PC-9 (cell line): Measurements from ENCODE around the gene SPINT1. TPM values are rescaled to one million over a fixed set of nuclear protein-coding genes. Genes with fewer than 3 reads are reported as not detected.

ENCODE experiments used
- BruUV-seq: library from RNA; stranded (reverse); fragments of 400-500 nt; replicated peaks from 2 replicates; lab custom pipeline; 2021; lab: Mats Ljungman, UMichigan
- CTCF ChIA-PET: fragments of 300-600 bp; sonication (Branson Sonifier 250); formaldehyde crosslinking; loops from one replicate; lab custom pipeline; 2022; ENCODE audit warnings: antibody characterized with exemption; lab: Charles Lee
- POLR2A ChIA-PET: fragments of 300-600 bp; sonication (Branson Sonifier 250); formaldehyde crosslinking; loops from one replicate; lab custom pipeline; 2022; ENCODE audit warnings: antibody characterized with exemption; ENCODE audit not compliant: unreplicated experiment; lab: Charles Lee
- DNase-seq, 2 experiments: peaks; one replicate each; pipeline versions ENCODE4 v3.0.0 to v3.0.0-alpha.2; 2015 to 2022; ENCODE audit warnings: mixed read lengths in 1 of 2
- H2AFZ ChIP-seq: fragments of 200-600 bp; sonication (generic); 2 replicates; pipeline ENCODE4 v1.8.1; 2017; ENCODE audit warnings: antibody characterized with exemption
- H3F3A ChIP-seq: fragments of 200-600 bp; sonication (generic); 2 replicates; pipeline ENCODE4 v1.8.1; 2017; ENCODE audit warnings: antibody characterized with exemption, mild to moderate bottlenecking, low read depth; ENCODE audit not compliant: insufficient read depth
- H3K27ac ChIP-seq: fragments of 200-600 bp; sonication (generic); 2 replicates; pipeline ENCODE4 v1.6.1; 2016; ENCODE audit warnings: mixed run types
- H3K27me3 ChIP-seq: fragments of 200-600 bp; sonication (generic); 2 replicates; pipeline ENCODE4 v1.6.1; 2016; ENCODE audit warnings: low read depth, mixed run types; ENCODE audit not compliant: insufficient read depth
- H3K36me3 ChIP-seq: fragments of 200-600 bp; sonication (generic); 2 replicates; pipeline ENCODE4 v1.6.1; 2016; ENCODE audit warnings: low read depth, mixed run types
- H3K4me1 ChIP-seq: fragments of 200-600 bp; sonication (generic); replicated peaks from 2 replicates; pipeline ENCODE4 v1.6.1; 2016; ENCODE audit warnings: mixed run types; ENCODE audit not compliant: insufficient read depth
- H3K4me2 ChIP-seq: fragments of 200-600 bp; sonication (generic); 2 replicates; pipeline ENCODE4 v1.6.1; 2017; ENCODE audit warnings: mixed run types
- H3K4me3 ChIP-seq: fragments of 200-600 bp; sonication (generic); 2 replicates; pipeline ENCODE4 v1.6.1; 2016; ENCODE audit warnings: mixed run types
- H3K79me2 ChIP-seq: fragments of 200-600 bp; sonication (generic); 2 replicates; pipeline ENCODE4 v1.6.1; 2017; ENCODE audit warnings: low read depth, mixed run types
- H3K9me2 ChIP-seq: fragments of 200-600 bp; sonication (generic); 2 replicates; pipeline ENCODE4 v1.8.1; 2017; ENCODE audit warnings: mild to moderate bottlenecking; ENCODE audit not compliant: insufficient read depth
- H3K9me3 ChIP-seq: fragments of 200-600 bp; sonication (generic); 2 replicates; pipeline ENCODE4 v1.8.1; 2016; ENCODE audit warnings: low read depth; ENCODE audit not compliant: insufficient read depth
- H4K20me1 ChIP-seq: fragments of 200-600 bp; sonication (generic); 2 replicates; pipeline ENCODE4 v1.8.1; 2017; ENCODE audit not compliant: insufficient read depth
- CTCF ChIP-seq: fragments of 200-600 bp; sonication (generic); conservative IDR thresholded peaks from 2 replicates; pipeline ENCODE4 v1.6.1; 2017; ENCODE audit warnings: mixed run types, antibody characterized with exemption, mild to moderate bottlenecking, moderate library complexity
- EZH2 ChIP-seq: fragments of 200-600 bp; sonication (generic); IDR thresholded peaks from 2 replicates; pipeline ENCODE4 v1.8.0; 2017; ENCODE audit warnings: antibody characterized with exemption, low read depth
- intact Hi-C: fragments of 100-400 bp; cut with micrococcal nuclease; formaldehyde crosslinking; loops from one replicate; pipeline ENCODE4 v1.10.0; 2022; ENCODE audit not compliant: unreplicated experiment
- total RNA-seq: library from RNA; stranded (reverse); gene quantifications from 2 replicates; pipeline ENCODE4 v1.2.3, GENCODE V29; 2021

SPINT1 gene
- total RNA-seq, 1 experiment from 2014 or later, result 141 TPM

- no peak overlapping the region for H3K4me2 ChIP-seq
- peak overlapping the region; percentile 34; the same call in 1 of the 2 replicates for H3K27ac ChIP-seq
- peaks cover 58% of the 10 kb centered on the region for H3K4me1 ChIP-seq
These were observed 32.3 kb downstream of the SPINT1 start for GRCh38 chr15:40875991-40876730.

GRCh38 chr15:40877694-40878093 is 33.8 kb downstream of the SPINT1 start:
- BruUV-seq, result no TSS peak
- POLR2A ChIA-PET, result no interaction called here
- intact Hi-C loops, result loop anchor here (10.0 kb wide), 1 partner anchor 773 kb away; the partner anchor contains the start of gene BMF
- H3K9me2 ChIP-seq, result no peaks in the 10 kb centered on the region
- H3K79me2 ChIP-seq, result peaks cover 8% of the 10 kb centered on the region
- peaks cover 44% of the 10 kb centered on the region for H3K4me1 ChIP-seq
- H3K4me2 ChIP-seq, result no peak overlapping the region
- peak overlapping the region; percentile 50 for H3K27ac ChIP-seq
- no peaks in the 10 kb centered on the region for H4K20me1 ChIP-seq
- no peak for TF ChIP-seq EZH2
- TF ChIP-seq CTCF, result no peak
- H3K36me3 ChIP-seq, result peaks cover 3% of the 10 kb centered on the region; the same call in 1 of the 2 replicates
- H3K4me3 ChIP-seq, result no peak overlapping the region
- peak in 1 of 2 experiments; percentile 61 for DNase-seq
- CTCF ChIA-PET, result interaction anchor here (0.6 to 2.1 kb wide), 5 partner anchors 8 to 407 kb away, joined by 3 to 10 read pairs (median 6); no protein-coding TSS in a partner anchor
- H3K9me3 ChIP-seq, result no peaks in the 10 kb centered on the region
- peaks cover 42% of the 10 kb centered on the region for H3F3A ChIP-seq
- no peaks in the 10 kb centered on the region for H3K27me3 ChIP-seq
- no peak overlapping the region for H2AFZ ChIP-seq

More at GRCh38 chr15:40875991-40876730, 32.3 kb downstream of the SPINT1 start:
- no peak for TF ChIP-seq EZH2
- no peak for TF ChIP-seq CTCF
- no peaks in the 10 kb centered on the region for H4K20me1 ChIP-seq
- H3K27me3 ChIP-seq, result no peaks in the 10 kb centered on the region
- no peak overlapping the region for H3K4me3 ChIP-seq
- no peak overlapping the region for H2AFZ ChIP-seq
- peaks cover 48% of the 10 kb centered on the region for H3F3A ChIP-seq
- no TSS peak for BruUV-seq
- peaks cover 16% of the 10 kb centered on the region for H3K79me2 ChIP-seq
- intact Hi-C loops, result loop anchor here (10.0 kb wide), 1 partner anchor 771 kb away; the partner anchor contains the start of gene BMF
- no peaks in the 10 kb centered on the region for H3K9me3 ChIP-seq
- CTCF ChIA-PET, result interaction anchor here (0.6 to 1.3 kb wide), 5 partner anchors 16 to 175 kb away, joined by 3 to 7 read pairs (median 4); no protein-coding TSS in a partner anchor
- DNase-seq, result peak in 1 of 2 experiments; percentile 34
- no peaks in the 10 kb centered on the region for H3K9me2 ChIP-seq
- peaks cover 3% of the 10 kb centered on the region; the same call in 1 of the 2 replicates for H3K36me3 ChIP-seq
- POLR2A ChIA-PET, result interaction anchor here (0.6 to 0.7 kb wide), 2 partner anchors 16 to 18 kb away, joined by 3 to 6 read pairs; no protein-coding TSS in a partner anchor

- ChIA-PET CTCF (interaction anchor here (0.6 to 2.1 kb wide), 7 partner anchors 12 to 27 kb away, joined by 3 to 13 read pairs (median 6); partner anchors contain the start of gene VPS18), POLR2A (interaction anchor here (0.6 kb wide), 1 partner anchor 439 kb away, joined by 4 read pairs; no protein-coding TSS in a partner anchor)
- DNase-seq, result peak; percentile 65 to 85
- Histone ChIP-seq H3K9me2 (no peaks in the 10 kb centered on the region), H3K4me1 (peaks cover 37% of the 10 kb centered on the region), H3K79me2 (no peaks in the 10 kb centered on the region), H3K9me3 (no peaks in the 10 kb centered on the region), H2AFZ (no peak overlapping the region), H4K20me1 (no peaks in the 10 kb centered on the region), H3K27ac (peak overlapping the region; percentile 82), H3K36me3 (no peaks in the 10 kb centered on the region), H3F3A (peaks cover 36% of the 10 kb centered on the region), H3K27me3 (no peaks in the 10 kb centered on the region), H3K4me3 (no peak overlapping the region; the same call in 1 of the 2 replicates), H3K4me2 (peak overlapping the region; percentile 69)
- intact Hi-C loops, result loop anchor here (10.0 kb wide), 1 partner anchor 774 kb away; the partner anchor contains the start of gene BMF
- BruUV-seq, result no TSS peak
- no peak for TF ChIP-seq CTCF
- no peak for TF ChIP-seq EZH2
These were observed 34.9 kb downstream of the SPINT1 start for GRCh38 chr15:40878785-40879184.
